GM21381 (cell line): ENCODE data around the gene TMEM80.
A peak's percentile ranks its signal among the peaks of the same experiment; 100 is the strongest.

ENCODE experiments used
- ATAC-seq: cut with Tn5 transposase; IDR thresholded peaks from one replicate; pipeline ENCODE4 v1.9.1; 2021; ENCODE audit warnings: mild to moderate bottlenecking, moderate library complexity; ENCODE audit not compliant: unreplicated experiment

The TMEM80 gene

GRCh38 chr11:742571-743201, 47.1 kb downstream of the TMEM80 start:
- no peak for ATAC-seq

- ATAC-seq = no peak
Measured at GRCh38 chr11:745428-745827, 49.8 kb downstream of the TMEM80 start.

- ATAC-seq = peak; percentile 14
Measured at GRCh38 chr11:746289-747157, 50.9 kb downstream of the TMEM80 start.

GRCh38 chr11:747158-748006, 51.8 kb downstream of the TMEM80 start, which contains the start of gene TALDO1:
Gene TALDO1 (plus strand): TSS chr11:747464. CDS start chr11:747482, 18 bp downstream.
- ATAC-seq = peak; percentile 90

GRCh38 chr11:748007-748359, 52.4 kb downstream of the TMEM80 start:
- peak; percentile 16 for ATAC-seq

- ATAC-seq = no peak
Measured at GRCh38 chr11:749731-750130, 54.1 kb downstream of the TMEM80 start.
